Adipose tissue (tissue), 3 donors: Measurements from ENCODE around the gene PNPLA2. TPM values are rescaled to one million over a fixed set of nuclear protein-coding genes. Genes with fewer than 3 reads are reported as not detected.

ENCODE experiments used
- H3K27ac ChIP-seq: one replicate; pipeline ENCODE4 v1.5.1; 2013; ENCODE audit warnings: low read depth, low read length
- WGBS, 3 donors: extraction: QIAGEN DNeasy Blood & Tissue Kit; methylation state at CpG; one replicate each; pipeline ENCODE4 v1.1.7; 2013; 5-methylcytosine and 5-hydroxymethylcytosine counted together
- polyA plus RNA-seq, 3 donors: library from polyadenylated mRNA; stranded (reverse); fragments of 200-250 nt; gene quantifications; one replicate each; pipeline ENCODE4 v1.2.3, GENCODE V29; 2013
- donor health status: healthy with polysubstance abuse.
- donor health status: Bipolar disorder and iron deficiency.
- donor health status: healthy.

Gene PNPLA2
- polyA plus RNA-seq, 3 donors = 309 to 2,521 (median 389) TPM

GRCh38 chr11:872799-873198, 54.1 kb downstream of the PNPLA2 start:
- no peak overlapping the region for H3K27ac ChIP-seq
- 90 to 92% (median 91%) methylated on average over 9 of the region's 9 CpGs for WGBS, 3 donors

- WGBS, 3 donors = 68 to 80% (median 71%) methylated on average over 11 to 12 of the region's 12 CpGs
- no peak overlapping the region for H3K27ac ChIP-seq
These were observed 55.0 kb downstream of the PNPLA2 start for GRCh38 chr11:873706-874105.

Other genes starting within 250 kb of the PNPLA2 start
- gene PHRF1, start 242.4 kb upstream of the PNPLA2 start, polyA plus RNA-seq = 10 to 100 TPM in 2 of 3 donors, 1 to 10 TPM in 1; 8.9 to 19.8 (median 16.0) TPM
- gene IRF7, start 203.0 kb upstream of the PNPLA2 start, polyA plus RNA-seq = 10 to 100 TPM; 20.7 to 49.3 (median 22.1) TPM
- under 1 TPM in 2 of 3 donors, not detected in 1; 0.39 to 0.74 TPM for gene CDHR5, start 194.0 kb upstream of the PNPLA2 start, polyA plus RNA-seq
- gene SCT, start 191.7 kb upstream of the PNPLA2 start, polyA plus RNA-seq = not detected
- gene DRD4, start 181.6 kb upstream of the PNPLA2 start, polyA plus RNA-seq = under 1 TPM in 2 of 3 donors, not detected in 1; 0.16 to 0.18 TPM
- gene DEAF1, start 123.7 kb upstream of the PNPLA2 start, polyA plus RNA-seq = 10 to 100 TPM; 18.3 to 28.0 (median 18.8) TPM
- gene TMEM80, start 123.1 kb upstream of the PNPLA2 start, polyA plus RNA-seq = 10 to 100 TPM; 18.6 to 27.0 (median 19.8) TPM
- gene EPS8L2, start 112.7 kb upstream of the PNPLA2 start, polyA plus RNA-seq = 10 to 100 TPM; 11.2 to 54.5 (median 29.2) TPM
- 100 to 1,000 TPM in 2 of 3 donors, 10 to 100 TPM in 1; 99.7 to 306 (median 185) TPM for gene TALDO1, start 71.5 kb upstream of the PNPLA2 start, polyA plus RNA-seq
- 10 to 100 TPM; 15.4 to 33.4 (median 32.5) TPM for gene GATD1, start 41.4 kb upstream of the PNPLA2 start, polyA plus RNA-seq
- under 1 TPM in 2 of 3 donors, not detected in 1; 0.04 to 0.09 TPM for gene CEND1, start 28.8 kb upstream of the PNPLA2 start, polyA plus RNA-seq
- 10 to 100 TPM; 11.1 to 53.6 (median 40.1) TPM for gene SLC25A22, start 20.6 kb upstream of the PNPLA2 start, polyA plus RNA-seq
- gene PIDD1, start 13.7 kb upstream of the PNPLA2 start, polyA plus RNA-seq = 10 to 100 TPM in 2 of 3 donors, 1 to 10 TPM in 1; 9.2 to 16.5 (median 12.4) TPM
- 1,000 to 10,000 TPM; 1,158 to 3,822 (median 2,898) TPM for gene RPLP2, start 8.9 kb upstream of the PNPLA2 start, polyA plus RNA-seq
- gene CRACR2B, start 9.0 kb downstream of the PNPLA2 start, polyA plus RNA-seq = 100 to 1,000 TPM in 1 of 3 donors, 10 to 100 TPM in 2; 36.7 to 174 (median 50.7) TPM
- gene CD151, start 14.0 kb downstream of the PNPLA2 start, polyA plus RNA-seq = 100 to 1,000 TPM; 495 to 757 (median 531) TPM
- 100 to 1,000 TPM; 126 to 454 (median 290) TPM for gene POLR2L, start 23.6 kb downstream of the PNPLA2 start, polyA plus RNA-seq
- 100 to 1,000 TPM in 2 of 3 donors, 10 to 100 TPM in 1; 34.1 to 122 (median 115) TPM for gene TSPAN4, start 23.9 kb downstream of the PNPLA2 start, polyA plus RNA-seq
- gene CHID1, start 91.9 kb downstream of the PNPLA2 start, polyA plus RNA-seq = 10 to 100 TPM; 45.3 to 62.6 (median 51.9) TPM
- 10 to 100 TPM; 32.0 to 57.4 (median 37.3) TPM for gene AP2A2, start 107.0 kb downstream of the PNPLA2 start, polyA plus RNA-seq
- 10 to 100 TPM in 1 of 3 donors, 1 to 10 TPM in 1, not detected in 1; 6.2 to 10.6 TPM for gene MUC6, start 217.8 kb downstream of the PNPLA2 start, polyA plus RNA-seq